Liver (tissue), 9 donors: ENCODE data around the gene AKNA. TPM values are rescaled to one million over a fixed set of nuclear protein-coding genes. Genes with fewer than 3 reads are reported as not detected.

Experiments used
- DNase-seq: peaks from one replicate; pipeline ENCODE4 v3.0.0-alpha.2; 2017; ENCODE audit warnings: low spot score
- H3K27ac ChIP-seq, 2 donors: one replicate each; pipeline ENCODE4 v1.7.0; 2013; ENCODE audit warnings: inconsistent platforms in 2 of 2, low read length in 2 of 2, control low read depth in 1 of 2, low read depth in 1 of 2, mild to moderate bottlenecking in 1 of 2
- H3K27me3 ChIP-seq, 4 donors: one replicate each; pipeline versions ENCODE4 v1.6.1 to v1.7.0; 2013; ENCODE audit warnings: low read length in 3 of 4, inconsistent platforms in 1 of 4, mild to moderate bottlenecking in 1 of 4, moderate library complexity in 1 of 4; ENCODE audit not compliant: control insufficient read depth in 4 of 4, insufficient read depth in 4 of 4
- H3K36me3 ChIP-seq, 4 donors: one replicate each; pipeline versions ENCODE4 v1.6.1 to v1.7.0; 2013; ENCODE audit warnings: low read length in 3 of 4, mild to moderate bottlenecking in 3 of 4, low read depth in 1 of 4, moderate library complexity in 1 of 4; ENCODE audit not compliant: control insufficient read depth in 4 of 4, insufficient read depth in 3 of 4
- H3K4me1 ChIP-seq, 4 donors: one replicate each; pipeline versions ENCODE4 v1.6.1 to v1.7.0; 2013; ENCODE audit warnings: low read length in 3 of 4, mild to moderate bottlenecking in 3 of 4, moderate library complexity in 1 of 4; ENCODE audit not compliant: control insufficient read depth in 4 of 4, insufficient read depth in 4 of 4
- H3K4me3 ChIP-seq, 3 donors: one replicate each; pipeline versions ENCODE4 v1.6.1 to v1.7.0; 2013; ENCODE audit warnings: low read length in 3 of 3, control low read depth in 1 of 3, low read depth in 1 of 3, mild to moderate bottlenecking in 1 of 3
- H3K9ac ChIP-seq, 2 donors: one replicate each; pipeline ENCODE4 v1.7.0; 2013; ENCODE audit warnings: low read length in 2 of 2, mild to moderate bottlenecking in 2 of 2, moderate library complexity in 2 of 2, control low read depth in 1 of 2, low read depth in 1 of 2
- H3K9me3 ChIP-seq, 4 donors: one replicate each; pipeline versions ENCODE4 v1.6.1 to v1.7.0; 2013; ENCODE audit warnings: low read length in 3 of 4; ENCODE audit not compliant: control insufficient read depth in 4 of 4
- CTCF ChIP-seq: fragments of 150-350 bp; IDR thresholded peaks from 2 replicates; pipeline ENCODE4 v1.5.1; 2017; ENCODE audit warnings: improper control_type of control experiment, low read depth, low read length; ENCODE audit not compliant: missing input control
- EGR1 ChIP-seq, 2 donors: IDR thresholded peaks; 2 replicates each; pipeline ENCODE4 v1.6.1; 2016 to 2018; ENCODE audit warnings: antibody characterized with exemption in 2 of 2, low read depth in 2 of 2
- FOXA1 ChIP-seq: IDR thresholded peaks from 2 replicates; pipeline ENCODE4 v1.6.1; 2016; ENCODE audit warnings: antibody characterized with exemption
- FOXA2 ChIP-seq: IDR thresholded peaks from 2 replicates; pipeline ENCODE4 v1.6.1; 2016; ENCODE audit warnings: antibody characterized with exemption
- GABPA ChIP-seq, 2 donors: IDR thresholded peaks in 1 of 2; conservative IDR thresholded peaks in 1 of 2; 2 replicates each; pipeline ENCODE4 v1.6.1; 2016; ENCODE audit warnings: antibody characterized with exemption in 2 of 2, mild to moderate bottlenecking in 1 of 2, moderate library complexity in 1 of 2
- HNF4A ChIP-seq, 2 donors: conservative IDR thresholded peaks; 2 replicates each; pipeline ENCODE4 v1.6.1; 2016; ENCODE audit warnings: antibody characterized with exemption in 2 of 2, mild to moderate bottlenecking in 2 of 2
- HNF4G ChIP-seq: IDR thresholded peaks from 2 replicates; pipeline ENCODE4 v1.6.1; 2016; ENCODE audit warnings: antibody characterized with exemption
- JUND ChIP-seq, 2 donors: IDR thresholded peaks; 2 replicates each; pipeline ENCODE4 v1.6.1; 2016; ENCODE audit warnings: antibody characterized with exemption in 2 of 2
- MAX ChIP-seq: IDR thresholded peaks from 2 replicates; pipeline ENCODE4 v1.6.1; 2016; ENCODE audit warnings: antibody characterized with exemption
- NR2F2 ChIP-seq: IDR thresholded peaks from 2 replicates; pipeline ENCODE4 v1.6.1; 2016; ENCODE audit warnings: antibody characterized with exemption
- RAD21 ChIP-seq, 2 donors: IDR thresholded peaks; 2 replicates each; pipeline ENCODE4 v1.6.1; 2016; ENCODE audit warnings: antibody characterized with exemption in 2 of 2, mild to moderate bottlenecking in 2 of 2
- REST ChIP-seq: IDR thresholded peaks from 2 replicates; pipeline ENCODE4 v1.6.1; 2016; ENCODE audit warnings: antibody characterized with exemption, mild to moderate bottlenecking
- SP1 ChIP-seq: IDR thresholded peaks from 2 replicates; pipeline ENCODE4 v1.6.1; 2018; ENCODE audit warnings: antibody characterized with exemption, mild to moderate bottlenecking
- TAF1 ChIP-seq: conservative IDR thresholded peaks from 2 replicates; pipeline ENCODE4 v1.6.1; 2016; ENCODE audit warnings: antibody characterized with exemption, mild to moderate bottlenecking
- ZBTB33 ChIP-seq: IDR thresholded peaks from 2 replicates; pipeline ENCODE4 v1.6.1; 2016; ENCODE audit warnings: antibody characterized with exemption
- WGBS: extraction: QIAGEN DNeasy Blood & Tissue Kit; methylation state at CpG from one replicate; pipeline ENCODE4 v1.1.7; 2013; 5-methylcytosine and 5-hydroxymethylcytosine counted together
- polyA plus RNA-seq, 2 donors: library from polyadenylated mRNA; stranded (reverse) in 1 of 2; unstranded in 1 of 2; fragments of 200-250 nt in 1 of 2; fragments of >200 nt in 1 of 2; fragmentation: Nextera tagmentation in 1 of 2; extraction: Ambion mirVana in 1 of 2; gene quantifications; one replicate each; pipeline versions ENCODE4 v1.2.1 to v1.2.3, GENCODE V29; 2013 to 2015
- total RNA-seq, 2 donors: library from RNA; depleted of rRNA; stranded (reverse); fragments of >200 nt; gene quantifications; one replicate each; pipeline ENCODE4 v1.2.3, GENCODE V29; 2014
- donor health status: healthy.
- donor health status: healthy.
- donor health status: healthy.
- donor health status: healthy.
- donor health status: healthy.

AKNA gene
- total and polyA plus RNA-seq, 4 donors: 4.2 to 31.7 (median 6.9) TPM

- TF ChIP-seq TAF1 (no peak), RAD21 (IDR thresholded peaks at IDR 0.05) (peak in 1 of 2 donors; percentile 12)
Measured at GRCh38 chr9:114299286-114300152, 88.3 kb downstream of the AKNA start (continued).

- 99% methylated on average over 1 of the region's 1 CpG for WGBS
- Histone ChIP-seq H3K27ac (no peak overlapping the region), H3K27me3 (no peaks in the 10 kb centered on the region), H3K36me3 (peaks cover 6 to 42% (median 27%) of the 10 kb centered on the region in 4 donors), H3K4me1 (peaks cover 0 to 7% (median 4%) of the 10 kb centered on the region in 4 donors), H3K4me3 (no peak overlapping the region), H3K9ac (no peak overlapping the region), H3K9me3 (peaks cover 0 to 7% (median 3%) of the 10 kb centered on the region in 4 donors)
- no peak for TF ChIP-seq MAX
- no peak for TF ChIP-seq TAF1
- TF ChIP-seq SP1: no peak
- TF ChIP-seq HNF4A (conservative IDR thresholded peaks at IDR 0.05): no peak
- TF ChIP-seq HNF4G: no peak
- no peak for TF ChIP-seq REST
- no peak for TF ChIP-seq ZBTB33
- TF ChIP-seq EGR1 (IDR thresholded peaks at IDR 0.05; ENCODE audit: low read depth in 2 of 2): no peak
- no peak for TF ChIP-seq NR2F2
- TF ChIP-seq FOXA2: no peak
- no peak for TF ChIP-seq GABPA (IDR thresholded peaks at IDR 0.05 in 1 of 2, conservative IDR thresholded peaks at IDR 0.05 in 1 of 2)
- no peak for TF ChIP-seq FOXA1
- no peak for TF ChIP-seq JUND (IDR thresholded peaks at IDR 0.05)
- no peak for DNase-seq
Measured at GRCh38 chr9:114296338-114296737, 91.4 kb downstream of the AKNA start.

- Histone ChIP-seq H3K4me1 (peaks cover 0 to 7% (median 3%) of the 10 kb centered on the region in 4 donors), H3K36me3 (peaks cover 0 to 35% (median 22%) of the 10 kb centered on the region in 4 donors), H3K27me3 (no peaks in the 10 kb centered on the region), H3K9me3 (peaks cover 0 to 7% (median 3%) of the 10 kb centered on the region in 4 donors), H3K4me3 (no peak overlapping the region), H3K9ac (no peak overlapping the region), H3K27ac (no peak overlapping the region)
- no peak for DNase-seq
- TF ChIP-seq REST (no peak), JUND (IDR thresholded peaks at IDR 0.05) (no peak), FOXA2 (no peak), CTCF (no peak), HNF4G (no peak), MAX (no peak)
Measured at GRCh38 chr9:114294664-114295063, 93.1 kb downstream of the AKNA start.
